ENCODE measurements around the gene YIPF2. TPM values are rescaled to one million over a fixed set of nuclear protein-coding genes. Genes with fewer than 3 reads are reported as not detected.

The YIPF2 gene
- total and polyA plus RNA-seq, 10 of the 15 experiments (the other 5 are each of a cell fraction or from before 2014, with no cell fraction given): 0.92 to 38.9 (median 17.6) TPM

DNA sequence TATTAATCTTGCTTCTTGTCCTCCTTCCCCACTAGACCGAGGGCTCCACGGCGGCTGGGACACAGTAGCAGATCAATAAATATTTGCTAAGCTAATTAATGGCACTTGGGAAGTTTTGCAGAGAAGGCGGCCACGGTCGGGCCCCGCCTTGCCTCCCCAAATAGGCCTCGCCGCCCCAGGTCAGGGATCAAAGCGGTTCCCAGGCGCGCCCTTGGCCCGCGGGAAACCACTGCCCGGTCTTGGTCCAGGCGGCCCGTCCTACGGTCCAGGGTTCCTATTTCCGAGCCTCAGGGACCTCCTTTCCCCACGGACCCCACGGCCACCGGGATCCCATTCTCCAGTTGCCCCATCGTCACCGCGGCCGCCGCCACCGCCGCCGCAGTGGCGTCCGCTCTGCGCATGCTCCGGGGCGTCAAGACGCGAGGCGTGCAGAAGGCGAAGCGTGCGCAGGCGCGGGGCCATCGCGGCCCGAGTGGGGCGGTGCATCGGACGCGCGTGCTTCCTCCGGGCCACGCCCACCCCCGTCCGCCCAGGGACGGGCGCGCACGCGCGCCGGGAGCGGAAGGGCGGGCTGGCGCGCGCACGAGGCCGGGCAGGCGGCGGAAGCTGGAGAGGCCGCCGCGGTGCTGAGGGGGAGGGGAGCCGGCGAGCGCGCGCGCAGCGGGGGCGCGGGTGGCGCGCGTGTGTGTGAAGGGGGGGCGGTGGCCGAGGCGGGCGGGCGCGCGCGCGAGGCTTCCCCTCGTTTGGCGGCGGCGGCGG lies 32.1 kb upstream of the YIPF2 start, which contains the start of gene SMARCA4:
SMARCA4 (plus strand) TSS at position 717 of the 759 bp plus-strand sequence. CDS start 23,122 bp downstream, outside the sequence.
- no peak for FAIRE-seq
- Histone ChIP-seq H3K4me3 (peak within 1 kb of the TSS; percentile 98), H3K36me3 (ENCODE audit: control insufficient read depth in 2 of 2, insufficient read depth in 2 of 2, low read length in 1 of 2) (no peaks in the 10 kb centered on the region), H3K27ac (ENCODE audit: control insufficient read depth, insufficient read depth) (peak within 1 kb of the TSS; percentile 77), H3K79me2 (ENCODE audit: control insufficient read depth, insufficient read depth, low read length) (peaks cover 53% of the 10 kb centered on the region), H2AFZ (ENCODE audit: control insufficient read depth, low read depth, low read length) (peak within 1 kb of the TSS; percentile 83), H3K9me3 (replicated peaks; ENCODE audit: control insufficient read depth, insufficient read depth, low read length) (no peaks in the 10 kb centered on the region), H3K9ac (ENCODE audit: control insufficient read depth, insufficient read depth, low read length) (peak within 1 kb of the TSS; percentile 83), H4K20me1 (ENCODE audit: control insufficient read depth, insufficient read depth) (peaks cover 4% of the 10 kb centered on the region; the same call in 1 of the 2 replicates), H3K4me2 (ENCODE audit: control insufficient read depth, insufficient read depth) (peak within 1 kb of the TSS; percentile 85), H3K27me3 (replicated peaks in 1 of 2; ENCODE audit: control insufficient read depth in 2 of 2, insufficient read depth in 2 of 2, low read length in 1 of 2) (no peaks in the 10 kb centered on the region), H3K4me1 (ENCODE audit: control insufficient read depth, insufficient read depth, low read length) (peaks cover 17% of the 10 kb centered on the region; the same call in 1 of the 2 replicates)
- in situ Hi-C loops (cut with MboI) (no loop called here), intact Hi-C loops (cut with micrococcal nuclease; ENCODE audit: unreplicated experiment) (loop anchor here (5.0 kb wide), 1 partner anchor 243 kb away; the partner anchor contains the start of gene DNM2)
- under 1% methylated on average over 70 of the region's 100 CpGs for whole genome bisulfite sequencing (ENCODE audit: insufficient coverage, insufficient replicate concordance, low lambda C conversion rate, missing lambda C conversion rate)
- ChIA-PET SMC1A (ENCODE audit: uncharacterized antibody, unreplicated experiment) (interaction anchor here (1.0 to 4.8 kb wide), 2 partner anchors 9 to 18 kb away, joined by 3 to 18 read pairs; no protein-coding TSS in a partner anchor), POLR2A (interaction anchor here (0.5 to 2.6 kb wide), 11 partner anchors 8 to 257 kb away, joined by 3 to 10 read pairs (median 3); no protein-coding TSS in a partner anchor), CTCF (interaction anchor here (0.6 to 3.6 kb wide), 3 partner anchors 10 to 19 kb away, joined by 3 to 17 read pairs (median 3); no protein-coding TSS in a partner anchor), RAD21 (ENCODE audit: unreplicated experiment) (interaction anchor here (0.9 to 2.4 kb wide), 5 partner anchors 11 to 245 kb away, joined by 3 to 19 read pairs (median 3); no protein-coding TSS in a partner anchor)
- TSS peak; percentile 99 for BruUV-seq (replicated peaks)
- peak; percentile 83 for DNase-seq (ENCODE audit: low read depth, low spot score)
- ATAC-seq: peak; percentile 77
- TF ChIP-seq NR2F1 (conservative IDR thresholded peaks at IDR 0.05) (peak; percentile 95), JUND (IDR thresholded peaks at IDR 0.05; ENCODE audit: low read depth, low read length) (no peak), SPI1 (IDR thresholded peaks at IDR 0.05; ENCODE audit: borderline replicate concordance, insufficient read depth, low read depth, low read length) (peak; percentile 15; the same call in 1 of the 2 replicates), NFXL1 (IDR thresholded peaks at IDR 0.05; ENCODE audit: borderline replicate concordance) (no peak), SUPT20H (IDR thresholded peaks at IDR 0.05; ENCODE audit: borderline replicate concordance, control insufficient read depth, low read depth, low read length) (no peak), TCF7 (IDR thresholded peaks at IDR 0.05; ENCODE audit: borderline replicate concordance) (no peak), CREM (IDR thresholded peaks at IDR 0.05; ENCODE audit: low read depth) (0 out of 2 replicates have a peak, but pooled peaks have one; percentile 35), PAX5 (IDR thresholded peaks at IDR 0.05; ENCODE audit: borderline replicate concordance, low read depth, low read length) (peak; percentile 17; the same call in 1 of the 2 replicates), HDGF (IDR thresholded peaks at IDR 0.05) (no peak), RAD51 (IDR thresholded peaks at IDR 0.05) (no peak), SMAD5 (IDR thresholded peaks at IDR 0.05; ENCODE audit: low read depth) (peak; percentile 54; the same call in 1 of the 2 replicates)
- TF ChIP-seq, protein P1, sequence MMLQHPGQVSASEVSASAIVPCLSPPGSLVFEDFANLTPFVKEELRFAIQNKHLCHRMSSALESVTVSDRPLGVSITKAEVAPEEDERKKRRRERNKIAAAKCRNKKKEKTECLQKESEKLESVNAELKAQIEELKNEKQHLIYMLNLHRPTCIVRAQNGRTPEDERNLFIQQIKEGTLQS (IDR thresholded peaks at IDR 0.05; ENCODE audit: borderline replicate concordance, extremely low read depth, low read depth, low read length): peak; percentile 42; the same call in 1 of the 2 replicates
- TF ChIP-seq, protein P2, sequence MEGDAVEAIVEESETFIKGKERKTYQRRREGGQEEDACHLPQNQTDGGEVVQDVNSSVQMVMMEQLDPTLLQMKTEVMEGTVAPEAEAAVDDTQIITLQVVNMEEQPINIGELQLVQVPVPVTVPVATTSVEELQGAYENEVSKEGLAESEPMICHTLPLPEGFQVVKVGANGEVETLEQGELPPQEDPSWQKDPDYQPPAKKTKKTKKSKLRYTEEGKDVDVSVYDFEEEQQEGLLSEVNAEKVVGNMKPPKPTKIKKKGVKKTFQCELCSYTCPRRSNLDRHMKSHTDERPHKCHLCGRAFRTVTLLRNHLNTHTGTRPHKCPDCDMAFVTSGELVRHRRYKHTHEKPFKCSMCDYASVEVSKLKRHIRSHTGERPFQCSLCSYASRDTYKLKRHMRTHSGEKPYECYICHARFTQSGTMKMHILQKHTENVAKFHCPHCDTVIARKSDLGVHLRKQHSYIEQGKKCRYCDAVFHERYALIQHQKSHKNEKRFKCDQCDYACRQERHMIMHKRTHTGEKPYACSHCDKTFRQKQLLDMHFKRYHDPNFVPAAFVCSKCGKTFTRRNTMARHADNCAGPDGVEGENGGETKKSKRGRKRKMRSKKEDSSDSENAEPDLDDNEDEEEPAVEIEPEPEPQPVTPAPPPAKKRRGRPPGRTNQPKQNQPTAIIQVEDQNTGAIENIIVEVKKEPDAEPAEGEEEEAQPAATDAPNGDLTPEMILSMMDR (IDR thresholded peaks at IDR 0.05 in 2 of 3, conservative IDR thresholded peaks at IDR 0.05 in 1 of 3; ENCODE audit: control insufficient read depth in 2 of 3, extremely low read depth in 1 of 3, insufficient read depth in 1 of 3, low read depth in 3 of 3, low read length in 3 of 3): no peak
- TF ChIP-seq, protein P3, sequence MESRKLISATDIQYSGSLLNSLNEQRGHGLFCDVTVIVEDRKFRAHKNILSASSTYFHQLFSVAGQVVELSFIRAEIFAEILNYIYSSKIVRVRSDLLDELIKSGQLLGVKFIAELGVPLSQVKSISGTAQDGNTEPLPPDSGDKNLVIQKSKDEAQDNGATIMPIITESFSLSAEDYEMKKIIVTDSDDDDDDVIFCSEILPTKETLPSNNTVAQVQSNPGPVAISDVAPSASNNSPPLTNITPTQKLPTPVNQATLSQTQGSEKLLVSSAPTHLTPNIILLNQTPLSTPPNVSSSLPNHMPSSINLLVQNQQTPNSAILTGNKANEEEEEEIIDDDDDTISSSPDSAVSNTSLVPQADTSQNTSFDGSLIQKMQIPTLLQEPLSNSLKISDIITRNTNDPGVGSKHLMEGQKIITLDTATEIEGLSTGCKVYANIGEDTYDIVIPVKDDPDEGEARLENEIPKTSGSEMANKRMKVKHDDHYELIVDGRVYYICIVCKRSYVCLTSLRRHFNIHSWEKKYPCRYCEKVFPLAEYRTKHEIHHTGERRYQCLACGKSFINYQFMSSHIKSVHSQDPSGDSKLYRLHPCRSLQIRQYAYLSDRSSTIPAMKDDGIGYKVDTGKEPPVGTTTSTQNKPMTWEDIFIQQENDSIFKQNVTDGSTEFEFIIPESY (IDR thresholded peaks at IDR 0.05): no peak
- TF ChIP-seq, protein P4, sequence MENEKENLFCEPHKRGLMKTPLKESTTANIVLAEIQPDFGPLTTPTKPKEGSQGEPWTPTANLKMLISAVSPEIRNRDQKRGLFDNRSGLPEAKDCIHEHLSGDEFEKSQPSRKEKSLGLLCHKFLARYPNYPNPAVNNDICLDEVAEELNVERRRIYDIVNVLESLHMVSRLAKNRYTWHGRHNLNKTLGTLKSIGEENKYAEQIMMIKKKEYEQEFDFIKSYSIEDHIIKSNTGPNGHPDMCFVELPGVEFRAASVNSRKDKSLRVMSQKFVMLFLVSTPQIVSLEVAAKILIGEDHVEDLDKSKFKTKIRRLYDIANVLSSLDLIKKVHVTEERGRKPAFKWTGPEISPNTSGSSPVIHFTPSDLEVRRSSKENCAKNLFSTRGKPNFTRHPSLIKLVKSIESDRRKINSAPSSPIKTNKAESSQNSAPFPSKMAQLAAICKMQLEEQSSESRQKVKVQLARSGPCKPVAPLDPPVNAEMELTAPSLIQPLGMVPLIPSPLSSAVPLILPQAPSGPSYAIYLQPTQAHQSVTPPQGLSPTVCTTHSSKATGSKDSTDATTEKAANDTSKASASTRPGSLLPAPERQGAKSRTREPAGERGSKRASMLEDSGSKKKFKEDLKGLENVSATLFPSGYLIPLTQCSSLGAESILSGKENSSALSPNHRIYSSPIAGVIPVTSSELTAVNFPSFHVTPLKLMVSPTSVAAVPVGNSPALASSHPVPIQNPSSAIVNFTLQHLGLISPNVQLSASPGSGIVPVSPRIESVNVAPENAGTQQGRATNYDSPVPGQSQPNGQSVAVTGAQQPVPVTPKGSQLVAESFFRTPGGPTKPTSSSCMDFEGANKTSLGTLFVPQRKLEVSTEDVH (IDR thresholded peaks at IDR 0.05; ENCODE audit: low read depth, partially characterized antibody): no peak
